Measurements from ENCODE around the gene PLEKHA6. TPM values are rescaled to one million over a fixed set of nuclear protein-coding genes. Genes with fewer than 3 reads are reported as not detected.

Gene PLEKHA6
- total and polyA plus RNA-seq, 2 of the 4 experiments (the other 2 are of a cell fraction): 8.2 to 19.9 TPM

GRCh38 chr1:204335533-204335932 is 24.2 kb downstream of the PLEKHA6 start:
- WGBS, 2 experiments (ENCODE audit: extremely low coverage in 2 of 2, insufficient read length in 1 of 2): no CpG with 5 or more reads among the region's 1 CpG
- Histone ChIP-seq H3K18ac (ENCODE audit: low read depth, low read length) (peak overlapping the region; percentile 5; the same call in 1 of the 2 replicates), H3K9ac (ENCODE audit: low read depth, low read length) (no peak overlapping the region), H3K9me3 (ENCODE audit: control insufficient read depth, insufficient read depth, low read length) (no peaks in the 10 kb centered on the region), H3K27ac (ENCODE audit: insufficient read depth, low read length) (no peak overlapping the region), H2BK5ac (ENCODE audit: low read depth, low read length, poor library complexity, severe bottlenecking) (no peak overlapping the region), H3K4me2 (ENCODE audit: low read depth, low read length) (no peak overlapping the region; the same call in 1 of the 2 replicates), H3K56ac (ENCODE audit: extremely low read depth, insufficient read depth, low read length) (no peak overlapping the region), H2BK15ac (ENCODE audit: low read depth, low read length) (no peak overlapping the region; the same call in 2 of the 3 replicates), H3K14ac (replicated peaks; ENCODE audit: low read depth, low read length) (peak overlapping the region; percentile 65; the same call in 1 of the 2 replicates), H4K20me1 (ENCODE audit: insufficient read depth, low read length) (no peaks in the 10 kb centered on the region), H3K79me1 (ENCODE audit: low read depth in 1 of 2, low read length in 2 of 2) (no peaks in the 10 kb centered on the region), H3K27me3 (ENCODE audit: control insufficient read depth, insufficient read depth, low read length) (no peaks in the 10 kb centered on the region), H3K23ac (ENCODE audit: low read depth, low read length) (0 out of 2 replicates have a peak overlapping the region, but pooled peaks have one; percentile 34), H2AK5ac (ENCODE audit: low read depth, low read length) (0 out of 2 replicates have a peak overlapping the region, but pooled peaks have one; percentile 74), H2BK120ac (ENCODE audit: low read depth, low read length) (peak overlapping the region; percentile 23), H2BK20ac (ENCODE audit: low read depth, low read length) (peak overlapping the region; percentile 52; the same call in 1 of the 2 replicates), H3K4ac (ENCODE audit: low read depth, low read length) (peak overlapping the region; percentile 56), H4K91ac (ENCODE audit: insufficient read depth, low read depth, low read length) (peak overlapping the region; percentile 34; the same call in 1 of the 2 replicates), H2AK9ac (replicated peaks; ENCODE audit: low read depth, low read length, poor library complexity) (peak overlapping the region; percentile 34), H4K8ac (ENCODE audit: low read depth in 2 of 2, low read length in 2 of 2) (no peak overlapping the region; a peak in 1 of 4 replicates), H3K4me3 (ENCODE audit: insufficient read depth, low read depth, low read length) (no peak overlapping the region), H3K9me1 (ENCODE audit: insufficient read depth, low read length) (peaks cover 13% of the 10 kb centered on the region; the same call in 1 of the 2 replicates), H2AFZ (replicated peaks; ENCODE audit: low read length, poor library complexity) (peak overlapping the region; percentile 62), H3K4me1 (ENCODE audit: control insufficient read depth, insufficient read depth, low read length) (peaks cover 38% of the 10 kb centered on the region), H3K36me3 (ENCODE audit: control insufficient read depth, insufficient read depth, low read length) (no peaks in the 10 kb centered on the region), H4K5ac (ENCODE audit: low read depth, low read length) (no peak overlapping the region; the same call in 1 of the 2 replicates)
- DNase-seq: no peak
- BruUV-seq (replicated peaks): no TSS peak
- POLR2A ChIA-PET (ENCODE audit: unreplicated experiment): no interaction called here
- ATAC-seq (ENCODE audit: low read depth): no peak
- dilution Hi-C loops (cut with HindIII; ENCODE audit: low sequenced_read_pairs, unreplicated experiment) (no loop called here), intact Hi-C loops (cut with micrococcal nuclease) (no loop called here), in situ Hi-C loops (cut with MboI; ENCODE audit: low sequenced_read_pairs) (no loop called here)
- CTCF ChIA-PET: no interaction called here
- no peak for TF ChIP-seq SMC3 (IDR thresholded peaks at IDR 0.05; ENCODE audit: low read depth, low read length)
- no peak for TF ChIP-seq RCOR1 (IDR thresholded peaks at IDR 0.05; ENCODE audit: insufficient replicate concordance, low read length)
- TF ChIP-seq ELK1 (IDR thresholded peaks at IDR 0.05; ENCODE audit: borderline replicate concordance, low read depth, low read length): no peak
- no peak for TF ChIP-seq CEBPB (IDR thresholded peaks at IDR 0.05; ENCODE audit: low read depth, low read length)
- no peak for TF ChIP-seq POLR2A (IDR thresholded peaks at IDR 0.05; ENCODE audit: low read depth, low read length)
- TF ChIP-seq MAZ (IDR thresholded peaks at IDR 0.05; ENCODE audit: borderline replicate concordance, low read depth, low read length): no peak
- TF ChIP-seq RFX5 (IDR thresholded peaks at IDR 0.05; ENCODE audit: low read depth, low read length): no peak
- TF ChIP-seq CTCF (conservative IDR thresholded peaks at IDR 0.05; ENCODE audit: low read depth, low read length): no peak
- no peak for TF ChIP-seq MXI1 (IDR thresholded peaks at IDR 0.05; ENCODE audit: borderline replicate concordance, low read depth, low read length)
- no peak for TF ChIP-seq MAFK (IDR thresholded peaks at IDR 0.05; ENCODE audit: low read depth, low read length)
- no peak for TF ChIP-seq FOS (IDR thresholded peaks at IDR 0.05; ENCODE audit: low read depth, low read length)
- no peak for TF ChIP-seq USF2 (IDR thresholded peaks at IDR 0.05; ENCODE audit: low read depth, low read length)
- no peak for TF ChIP-seq BHLHE40 (IDR thresholded peaks at IDR 0.05; ENCODE audit: low read depth, low read length)
- no peak for TF ChIP-seq CHD1 (IDR thresholded peaks at IDR 0.05; ENCODE audit: low read depth, low read length)
- TF ChIP-seq RAD21 (IDR thresholded peaks at IDR 0.05; ENCODE audit: low read length): no peak
- no peak for TF ChIP-seq NFE2L2 (IDR thresholded peaks at IDR 0.05; ENCODE audit: low read depth, low read length)

Data from IMR-90 (cell line).